GM12892 (cell line): Measurements from ENCODE around the gene RNF133.

ENCODE experiments used
- DNase-seq: peaks from one replicate; pipeline ENCODE4 v3.0.0; 2011; ENCODE audit not compliant: insufficient read length
- FAIRE-seq: peaks from 2 replicates; lab custom pipeline; 2011; peaks lifted over from hg19 to GRCh38; lab: Jason Lieb, UNC
- POLR2A ChIP-seq: IDR thresholded peaks from 2 replicates; pipeline ENCODE4 v1.6.1; 2011; ENCODE audit warnings: low read depth, low read length, control low read depth
- POLR2AphosphoS5 ChIP-seq: IDR thresholded peaks from 2 replicates; pipeline ENCODE4 v1.6.1; 2011; ENCODE audit warnings: low read depth, low read length, control low read depth
- TAF1 ChIP-seq: IDR thresholded peaks from 2 replicates; pipeline ENCODE4 v1.6.1; 2011; ENCODE audit warnings: low read depth, mild to moderate bottlenecking, control low read depth, low read length, borderline replicate concordance

RNF133 gene

GRCh38 chr7:122709930-122710646 is 11.2 kb upstream of the RNF133 start:
- FAIRE-seq (no peak), DNase-seq (no peak)
- TF ChIP-seq POLR2A (no peak), POLR2AphosphoS5 (no peak)

- TF ChIP-seq POLR2AphosphoS5 = no peak
- TF ChIP-seq TAF1 = no peak
- no peak for TF ChIP-seq POLR2A
- no peak for FAIRE-seq
- no peak for DNase-seq
These were observed 7.9 kb upstream of the RNF133 start for GRCh38 chr7:122706836-122707235.

GRCh38 chr7:122702872-122703510 is 4.1 kb upstream of the RNF133 start, which contains the start of gene RNF148:
Gene RNF148, minus strand, starts transcription at chr7:122702922. Its CDS starts 172 bp downstream, at chr7:122702750.
- no peak for FAIRE-seq
- DNase-seq = no peak
- no peak for TF ChIP-seq POLR2A
- TF ChIP-seq TAF1 = no peak
- TF ChIP-seq POLR2AphosphoS5 = no peak

GRCh38 chr7:122695816-122696215 is 3.1 kb downstream of the RNF133 start:
- TF ChIP-seq TAF1 (no peak), POLR2AphosphoS5 (no peak), POLR2A (no peak)
- FAIRE-seq = no peak
- DNase-seq = no peak

GRCh38 chr7:122694697-122695096 is 4.2 kb downstream of the RNF133 start:
- DNase-seq = no peak
- TF ChIP-seq POLR2AphosphoS5 = no peak
- no peak for TF ChIP-seq POLR2A
- TF ChIP-seq TAF1 = no peak
- no peak for FAIRE-seq

- FAIRE-seq (no peak), DNase-seq (no peak)
These were observed 6.1 kb downstream of the RNF133 start for GRCh38 chr7:122692769-122693309.

GRCh38 chr7:122691569-122692235 is 7.2 kb downstream of the RNF133 start:
- no peak for FAIRE-seq
- no peak for DNase-seq
- TF ChIP-seq POLR2AphosphoS5 (no peak), POLR2A (no peak), TAF1 (no peak)

More at GRCh38 chr7:122692769-122693309, 6.1 kb downstream of the RNF133 start:
- TF ChIP-seq POLR2AphosphoS5 (no peak), TAF1 (no peak), POLR2A (no peak)

- no peak for FAIRE-seq
- DNase-seq = no peak
- TF ChIP-seq POLR2A (no peak), POLR2AphosphoS5 (no peak), TAF1 (no peak)
These were observed 9.4 kb downstream of the RNF133 start for GRCh38 chr7:122689346-122690109.

- DNase-seq (no peak), FAIRE-seq (no peak)
- TF ChIP-seq POLR2A = no peak
- no peak for TF ChIP-seq POLR2AphosphoS5
- TF ChIP-seq TAF1 = no peak
These were observed 10.4 kb downstream of the RNF133 start for GRCh38 chr7:122688400-122688998.

GRCh38 chr7:122686360-122686878 is 12.5 kb downstream of the RNF133 start:
- DNase-seq (no peak), FAIRE-seq (no peak)
- TF ChIP-seq POLR2A (no peak), TAF1 (no peak), POLR2AphosphoS5 (no peak)

GRCh38 chr7:122684504-122684903 is 14.4 kb downstream of the RNF133 start:
- FAIRE-seq (no peak), DNase-seq (no peak)
- TF ChIP-seq TAF1 = no peak
- TF ChIP-seq POLR2A = no peak
- no peak for TF ChIP-seq POLR2AphosphoS5
